ENCODE results near the gene MYO1D.

MYO1D gene

GRCh38 chr17:32588135-32588534 is 288.8 kb downstream of the MYO1D start:
- Histone ChIP-seq H2BK12ac (ENCODE audit: low read length) (no peak overlapping the region), H2BK120ac (ENCODE audit: low read depth, low read length) (no peak overlapping the region), H3K79me1 (ENCODE audit: low read depth, low read length) (no peaks in the 10 kb centered on the region), H3K4ac (ENCODE audit: low read length) (no peak overlapping the region), H2AK5ac (ENCODE audit: low read depth, low read length) (no peak overlapping the region), H2BK5ac (ENCODE audit: low read length) (no peak overlapping the region), H3K4me1 (ENCODE audit: control insufficient read depth in 2 of 2, insufficient read depth in 1 of 2, low read depth in 1 of 2, low read length in 2 of 2) (no peaks in the 10 kb centered on the region), H3K9ac (ENCODE audit: low read depth, low read length, poor library complexity) (no peak overlapping the region), H3K18ac (ENCODE audit: low read length) (no peak overlapping the region), H3K9me3 (replicated peaks in 1 of 2; ENCODE audit: control insufficient read depth in 2 of 2, insufficient read depth in 1 of 2, low read depth in 1 of 2, low read length in 2 of 2) (peaks cover 0 to 7% of the 10 kb centered on the region in 2 donors), H2BK15ac (ENCODE audit: low read length) (no peak overlapping the region), H3K27me3 (ENCODE audit: control insufficient read depth in 3 of 3, insufficient read depth in 3 of 3, low read depth in 1 of 3, low read length in 3 of 3) (no peaks in the 10 kb centered on the region), H3K4me2 (ENCODE audit: insufficient read depth, low read length, poor library complexity, severe bottlenecking) (no peak overlapping the region), H3K27ac (replicated peaks; ENCODE audit: low read length) (no peak overlapping the region), H3K23ac (ENCODE audit: low read depth, low read length, poor library complexity) (no peak overlapping the region), H3K36me3 (replicated peaks in 1 of 2; ENCODE audit: control insufficient read depth in 2 of 2, insufficient read depth in 2 of 2, low read length in 2 of 2) (no peaks in the 10 kb centered on the region), H3K4me3 (ENCODE audit: low read length in 2 of 2) (no peak overlapping the region), H4K8ac (ENCODE audit: low read depth, low read length) (no peak overlapping the region), H4K91ac (ENCODE audit: low read depth, low read length, poor library complexity) (no peak overlapping the region), H2AFZ (ENCODE audit: low read length) (no peak overlapping the region), H3K14ac (ENCODE audit: low read length) (no peak overlapping the region)
- WGBS, 2 donors (ENCODE audit: extremely low coverage in 2 of 2, insufficient read length in 2 of 2, insufficient replicate concordance in 1 of 2), result no CpG with 5 or more reads among the region's 3 CpGs
- DNase-seq (ENCODE audit: low spot score), result no peak

DNA sequence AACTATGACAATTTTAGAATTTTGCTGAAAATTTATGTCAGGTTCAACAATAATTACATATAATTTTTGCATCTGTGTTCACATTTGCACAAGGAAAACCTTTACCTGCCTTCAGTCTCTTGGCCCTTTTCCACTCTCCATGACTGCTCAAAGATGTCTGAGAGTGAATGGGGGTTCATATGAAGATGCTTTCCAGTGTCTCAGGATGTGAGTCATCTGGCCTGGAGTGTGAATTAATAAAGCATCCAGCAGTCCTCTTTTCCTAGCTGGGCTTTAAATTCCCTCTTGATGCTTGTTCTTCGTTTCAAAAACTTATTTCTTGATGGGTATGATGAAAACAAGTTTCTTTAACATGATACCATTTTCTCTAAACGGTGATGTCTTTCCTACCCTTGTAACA is 290.3 kb downstream of the MYO1D start:
- WGBS, 2 donors (ENCODE audit: extremely low coverage in 2 of 2, insufficient read length in 2 of 2, insufficient replicate concordance in 1 of 2), result no CpG with 5 or more reads among the region's 2 CpGs
- H2BK12ac ChIP-seq (ENCODE audit: low read length), result no peak overlapping the region

GRCh38 chr17:32584792-32585191 is 292.1 kb downstream of the MYO1D start:
- no CpG with 5 or more reads among the region's 1 CpG for WGBS, 2 donors (ENCODE audit: extremely low coverage in 2 of 2, insufficient read length in 2 of 2, insufficient replicate concordance in 1 of 2)
- H2BK12ac ChIP-seq (ENCODE audit: low read length), result no peak overlapping the region
- H2AK5ac ChIP-seq (ENCODE audit: low read depth, low read length), result no peak overlapping the region
- H3K18ac ChIP-seq (ENCODE audit: low read length), result no peak overlapping the region
- H3K14ac ChIP-seq (ENCODE audit: low read length), result no peak overlapping the region
- H3K4ac ChIP-seq (ENCODE audit: low read length), result no peak overlapping the region
- H3K4me3 ChIP-seq (ENCODE audit: low read length in 2 of 2), result no peak overlapping the region
- no peak overlapping the region for H4K91ac ChIP-seq (ENCODE audit: low read depth, low read length, poor library complexity)
- H3K4me2 ChIP-seq (ENCODE audit: insufficient read depth, low read length, poor library complexity, severe bottlenecking), result no peak overlapping the region
- no peak overlapping the region for H2BK5ac ChIP-seq (ENCODE audit: low read length)
- no peak overlapping the region for H2AFZ ChIP-seq (ENCODE audit: low read length)
- no peak overlapping the region for H3K23ac ChIP-seq (ENCODE audit: low read depth, low read length, poor library complexity)
- H2BK120ac ChIP-seq (ENCODE audit: low read depth, low read length), result no peak overlapping the region
- no peaks in the 10 kb centered on the region for H3K36me3 ChIP-seq (replicated peaks in 1 of 2; ENCODE audit: control insufficient read depth in 2 of 2, insufficient read depth in 2 of 2, low read length in 2 of 2)
- H3K9me3 ChIP-seq (replicated peaks in 1 of 2; ENCODE audit: control insufficient read depth in 2 of 2, insufficient read depth in 1 of 2, low read depth in 1 of 2, low read length in 2 of 2), result peaks cover 0 to 12% of the 10 kb centered on the region in 2 donors
- no peak overlapping the region for H3K9ac ChIP-seq (ENCODE audit: low read depth, low read length, poor library complexity)
- no peaks in the 10 kb centered on the region for H3K27me3 ChIP-seq (ENCODE audit: control insufficient read depth in 3 of 3, insufficient read depth in 3 of 3, low read depth in 1 of 3, low read length in 3 of 3)
- no peak overlapping the region for H4K8ac ChIP-seq (ENCODE audit: low read depth, low read length)
- H3K27ac ChIP-seq (replicated peaks; ENCODE audit: low read length), result no peak overlapping the region
- H3K4me1 ChIP-seq (ENCODE audit: control insufficient read depth in 2 of 2, insufficient read depth in 1 of 2, low read depth in 1 of 2, low read length in 2 of 2), result no peaks in the 10 kb centered on the region
- no peaks in the 10 kb centered on the region for H3K79me1 ChIP-seq (ENCODE audit: low read depth, low read length)
- DNase-seq (ENCODE audit: low spot score), result no peak
- no peak overlapping the region for H2BK15ac ChIP-seq (ENCODE audit: low read length)

More for the DNA sequence above, 290.3 kb downstream of the MYO1D start:
- H3K27ac ChIP-seq (replicated peaks; ENCODE audit: low read length), result no peak overlapping the region
- H3K4me3 ChIP-seq (ENCODE audit: low read length in 2 of 2), result no peak overlapping the region
- H2AK5ac ChIP-seq (ENCODE audit: low read depth, low read length), result no peak overlapping the region
- H2BK5ac ChIP-seq (ENCODE audit: low read length), result no peak overlapping the region
- H3K4ac ChIP-seq (ENCODE audit: low read length), result no peak overlapping the region
- H2BK15ac ChIP-seq (ENCODE audit: low read length), result no peak overlapping the region
- no peak overlapping the region for H3K23ac ChIP-seq (ENCODE audit: low read depth, low read length, poor library complexity)
- no peaks in the 10 kb centered on the region for H3K36me3 ChIP-seq (replicated peaks in 1 of 2; ENCODE audit: control insufficient read depth in 2 of 2, insufficient read depth in 2 of 2, low read length in 2 of 2)
- no peak overlapping the region for H4K8ac ChIP-seq (ENCODE audit: low read depth, low read length)
- H3K18ac ChIP-seq (ENCODE audit: low read length), result no peak overlapping the region
- H3K9ac ChIP-seq (ENCODE audit: low read depth, low read length, poor library complexity), result no peak overlapping the region
- no peak overlapping the region for H4K91ac ChIP-seq (ENCODE audit: low read depth, low read length, poor library complexity)
- no peak overlapping the region for H3K4me2 ChIP-seq (ENCODE audit: insufficient read depth, low read length, poor library complexity, severe bottlenecking)
- no peaks in the 10 kb centered on the region for H3K27me3 ChIP-seq (ENCODE audit: control insufficient read depth in 3 of 3, insufficient read depth in 3 of 3, low read depth in 1 of 3, low read length in 3 of 3)
- no peak overlapping the region for H3K14ac ChIP-seq (ENCODE audit: low read length)
- no peak overlapping the region for H2AFZ ChIP-seq (ENCODE audit: low read length)
- H2BK120ac ChIP-seq (ENCODE audit: low read depth, low read length), result no peak overlapping the region
- H3K4me1 ChIP-seq (ENCODE audit: control insufficient read depth in 2 of 2, insufficient read depth in 1 of 2, low read depth in 1 of 2, low read length in 2 of 2), result no peaks in the 10 kb centered on the region
- no peaks in the 10 kb centered on the region for H3K79me1 ChIP-seq (ENCODE audit: low read depth, low read length)
- no peak for DNase-seq (ENCODE audit: low spot score)
- H3K9me3 ChIP-seq (replicated peaks in 1 of 2; ENCODE audit: control insufficient read depth in 2 of 2, insufficient read depth in 1 of 2, low read depth in 1 of 2, low read length in 2 of 2), result peaks cover 0 to 12% of the 10 kb centered on the region in 2 donors

DNA sequence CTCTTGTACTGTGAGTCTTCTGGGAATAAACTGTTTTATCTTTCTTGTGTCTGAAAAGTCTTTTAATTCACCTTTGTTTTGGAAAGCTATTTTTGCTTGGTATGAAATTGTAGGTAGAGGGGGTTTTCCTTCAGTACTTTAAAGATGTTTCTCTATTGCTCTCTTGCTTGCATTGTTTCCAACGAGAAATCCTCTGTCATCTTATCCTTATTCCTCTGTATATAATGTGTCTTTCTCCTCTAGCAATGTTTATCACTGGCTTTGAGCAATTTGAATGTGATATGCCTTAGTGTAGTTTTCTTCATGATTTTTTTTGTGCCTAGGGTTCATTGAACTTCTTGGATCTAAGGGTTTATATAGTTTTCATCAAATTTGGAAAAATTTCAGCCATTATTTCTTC is 293.9 kb downstream of the MYO1D start:
- DNase-seq (ENCODE audit: low spot score), result no peak
- no peaks in the 10 kb centered on the region for H3K4me1 ChIP-seq (ENCODE audit: control insufficient read depth in 2 of 2, insufficient read depth in 1 of 2, low read depth in 1 of 2, low read length in 2 of 2)
- no peak overlapping the region for H2BK15ac ChIP-seq (ENCODE audit: low read length)
- H3K23ac ChIP-seq (ENCODE audit: low read depth, low read length, poor library complexity), result no peak overlapping the region
- H4K8ac ChIP-seq (ENCODE audit: low read depth, low read length), result no peak overlapping the region
- H3K36me3 ChIP-seq (replicated peaks in 1 of 2; ENCODE audit: control insufficient read depth in 2 of 2, insufficient read depth in 2 of 2, low read length in 2 of 2), result no peaks in the 10 kb centered on the region
- H2BK5ac ChIP-seq (ENCODE audit: low read length), result no peak overlapping the region
- no peak overlapping the region for H2AK5ac ChIP-seq (ENCODE audit: low read depth, low read length)
- no peak overlapping the region for H3K4me2 ChIP-seq (ENCODE audit: insufficient read depth, low read length, poor library complexity, severe bottlenecking)
- peaks cover 0 to 12% of the 10 kb centered on the region in 2 donors for H3K9me3 ChIP-seq (replicated peaks in 1 of 2; ENCODE audit: control insufficient read depth in 2 of 2, insufficient read depth in 1 of 2, low read depth in 1 of 2, low read length in 2 of 2)
- H3K27me3 ChIP-seq (ENCODE audit: control insufficient read depth in 3 of 3, insufficient read depth in 3 of 3, low read depth in 1 of 3, low read length in 3 of 3), result no peaks in the 10 kb centered on the region
- H3K27ac ChIP-seq (replicated peaks; ENCODE audit: low read length), result no peak overlapping the region
- no peak overlapping the region for H4K91ac ChIP-seq (ENCODE audit: low read depth, low read length, poor library complexity)
- no peak overlapping the region for H2BK120ac ChIP-seq (ENCODE audit: low read depth, low read length)
- no peak overlapping the region for H2AFZ ChIP-seq (ENCODE audit: low read length)
- H3K14ac ChIP-seq (ENCODE audit: low read length), result no peak overlapping the region
- WGBS, 2 donors (ENCODE audit: extremely low coverage in 2 of 2, insufficient read length in 2 of 2, insufficient replicate concordance in 1 of 2), result no CpG with 5 or more reads among the region's 1 CpG
- H3K4me3 ChIP-seq (ENCODE audit: low read length in 2 of 2), result no peak overlapping the region
- H3K9ac ChIP-seq (ENCODE audit: low read depth, low read length, poor library complexity), result no peak overlapping the region
- H3K4ac ChIP-seq (ENCODE audit: low read length), result no peak overlapping the region
- H2BK12ac ChIP-seq (ENCODE audit: low read length), result no peak overlapping the region
- no peak overlapping the region for H3K18ac ChIP-seq (ENCODE audit: low read length)
- H3K79me1 ChIP-seq (ENCODE audit: low read depth, low read length), result no peaks in the 10 kb centered on the region
